Stimulated activated memory B cell treated with anti-CD40 and anti-IgM and Interleukin-4, amounts not matched to agents 10 μg/mL and 1 μg/mL and 100 μg/mL, for 72 hours (primary cell): ENCODE data around the gene GGNBP2.
"Not testable (repeated sequence)": the region's sequence is repeated elsewhere in the genome, so short reads cannot be mapped to it uniquely, and the experiment has no call there.

ENCODE experiments used
- ATAC-seq: fragments of 150-1000 bp; cut with Tn5 transposase; 2 replicates; pipeline ENCODE4 v1.10.0; 2021
- H3K27ac Mint-ChIP-seq: one replicate; pipeline ENCODE4 v1.8.0; 2022; ENCODE audit warnings: mild to moderate bottlenecking, mixed read lengths
- H3K27me3 Mint-ChIP-seq: one replicate; pipeline ENCODE4 v1.8.0; 2022; ENCODE audit warnings: mixed read lengths
- H3K36me3 Mint-ChIP-seq: one replicate; pipeline ENCODE4 v1.8.0; 2022; ENCODE audit warnings: mixed read lengths
- H3K4me1 Mint-ChIP-seq: one replicate; pipeline ENCODE4 v1.8.0; 2022; ENCODE audit warnings: mixed read lengths
- H3K4me3 Mint-ChIP-seq: one replicate; pipeline ENCODE4 v1.8.0; 2022; ENCODE audit warnings: mild to moderate bottlenecking, moderate library complexity, mixed read lengths
- H3K9me3 Mint-ChIP-seq: one replicate; pipeline ENCODE4 v1.8.0; 2022; ENCODE audit warnings: mixed read lengths

Gene GGNBP2

GRCh38 chr17:36600465-36600864 lies 55.7 kb downstream of the GGNBP2 start:
- Mint-ChIP-seq H3K9me3 (no peaks in the 10 kb centered on the region), H3K27me3 (no peaks in the 10 kb centered on the region), H3K36me3 (peaks cover 14% of the 10 kb centered on the region), H3K4me1 (peaks cover 40% of the 10 kb centered on the region), H3K4me3 (peak overlapping the region; percentile 87), H3K27ac (peak overlapping the region; percentile 93)
- no peak for ATAC-seq

GRCh38 chr17:36600936-36601302 lies 56.2 kb downstream of the GGNBP2 start:
- H3K27me3 Mint-ChIP-seq: no peaks in the 10 kb centered on the region
- peak overlapping the region; percentile 87 for H3K4me3 Mint-ChIP-seq
- no peak for ATAC-seq
- H3K9me3 Mint-ChIP-seq: no peaks in the 10 kb centered on the region
- H3K36me3 Mint-ChIP-seq: peaks cover 18% of the 10 kb centered on the region
- H3K27ac Mint-ChIP-seq: peak overlapping the region; percentile 93
- peaks cover 44% of the 10 kb centered on the region for H3K4me1 Mint-ChIP-seq

- ATAC-seq: peak; percentile 95
- H3K27me3 Mint-ChIP-seq: no peaks in the 10 kb centered on the region
- H3K4me1 Mint-ChIP-seq: peaks cover 48% of the 10 kb centered on the region
- peak within 1 kb of the TSS; percentile 87 for H3K4me3 Mint-ChIP-seq
- H3K9me3 Mint-ChIP-seq: no peaks in the 10 kb centered on the region
- peaks cover 22% of the 10 kb centered on the region for H3K36me3 Mint-ChIP-seq
- H3K27ac Mint-ChIP-seq: peak within 1 kb of the TSS; percentile 93
These were observed 56.7 kb downstream of the GGNBP2 start, which contains the start of gene MRM1 for GRCh38 chr17:36601303-36602029. TSS of gene MRM1 (plus strand) at chr17:36601583. CDS start at chr17:36601811, 228 bp downstream.

- Mint-ChIP-seq H3K4me3 (peak overlapping the region; percentile 87), H3K36me3 (peaks cover 22% of the 10 kb centered on the region), H3K9me3 (no peaks in the 10 kb centered on the region), H3K4me1 (peaks cover 48% of the 10 kb centered on the region), H3K27ac (peak overlapping the region; percentile 93), H3K27me3 (no peaks in the 10 kb centered on the region)
- peak; percentile 16 for ATAC-seq
These were observed 57.5 kb downstream of the GGNBP2 start for GRCh38 chr17:36602030-36602748.

GRCh38 chr17:36602924-36603384 lies 58.2 kb downstream of the GGNBP2 start:
- Mint-ChIP-seq H3K27ac (peak overlapping the region; percentile 93), H3K27me3 (no peaks in the 10 kb centered on the region), H3K36me3 (peaks cover 27% of the 10 kb centered on the region), H3K4me1 (peaks cover 53% of the 10 kb centered on the region), H3K4me3 (peak overlapping the region; percentile 87), H3K9me3 (no peaks in the 10 kb centered on the region)
- no peak for ATAC-seq

GRCh38 chr17:36605028-36605427 lies 60.3 kb downstream of the GGNBP2 start:
- peaks cover 33% of the 10 kb centered on the region for H3K36me3 Mint-ChIP-seq
- not testable (repeated sequence) for H3K9me3 Mint-ChIP-seq, ATAC-seq, H3K4me3 Mint-ChIP-seq, H3K27ac Mint-ChIP-seq, H3K27me3 Mint-ChIP-seq
- peaks cover 68% of the 10 kb centered on the region for H3K4me1 Mint-ChIP-seq

GRCh38 chr17:36608280-36608679 lies 63.6 kb downstream of the GGNBP2 start:
- Mint-ChIP-seq H3K27ac (no peak overlapping the region), H3K4me1 (peaks cover 48% of the 10 kb centered on the region), H3K4me3 (no peak overlapping the region), H3K27me3 (no peaks in the 10 kb centered on the region), H3K36me3 (peaks cover 42% of the 10 kb centered on the region), H3K9me3 (no peaks in the 10 kb centered on the region)
- ATAC-seq: no peak

GRCh38 chr17:36608794-36609497 lies 64.2 kb downstream of the GGNBP2 start:
- Mint-ChIP-seq H3K36me3 (peaks cover 41% of the 10 kb centered on the region), H3K9me3 (no peaks in the 10 kb centered on the region), H3K27me3 (no peaks in the 10 kb centered on the region), H3K4me1 (peaks cover 44% of the 10 kb centered on the region), H3K27ac (no peak overlapping the region), H3K4me3 (no peak overlapping the region)
- peak; percentile 62 for ATAC-seq

GRCh38 chr17:36609498-36609862 lies 64.8 kb downstream of the GGNBP2 start:
- no peak for ATAC-seq
- H3K36me3 Mint-ChIP-seq: peaks cover 35% of the 10 kb centered on the region
- peaks cover 38% of the 10 kb centered on the region for H3K4me1 Mint-ChIP-seq
- H3K9me3 Mint-ChIP-seq: no peaks in the 10 kb centered on the region
- no peak overlapping the region for H3K27ac Mint-ChIP-seq
- H3K27me3 Mint-ChIP-seq: no peaks in the 10 kb centered on the region
- no peak overlapping the region for H3K4me3 Mint-ChIP-seq

GRCh38 chr17:36610474-36610873 lies 65.8 kb downstream of the GGNBP2 start:
- no peaks in the 10 kb centered on the region for H3K27me3 Mint-ChIP-seq
- no peak overlapping the region for H3K27ac Mint-ChIP-seq
- peaks cover 28% of the 10 kb centered on the region for H3K36me3 Mint-ChIP-seq
- ATAC-seq: no peak
- H3K4me3 Mint-ChIP-seq: no peak overlapping the region
- no peaks in the 10 kb centered on the region for H3K9me3 Mint-ChIP-seq
- peaks cover 28% of the 10 kb centered on the region for H3K4me1 Mint-ChIP-seq

GRCh38 chr17:36611345-36612072 lies 66.8 kb downstream of the GGNBP2 start:
- H3K27me3 Mint-ChIP-seq: no peaks in the 10 kb centered on the region
- ATAC-seq: no peak
- H3K4me1 Mint-ChIP-seq: peaks cover 20% of the 10 kb centered on the region

GRCh38 chr17:36612323-36612722 lies 67.6 kb downstream of the GGNBP2 start:
- no peaks in the 10 kb centered on the region for H3K9me3 Mint-ChIP-seq
- H3K4me1 Mint-ChIP-seq: peaks cover 20% of the 10 kb centered on the region
- no peak for ATAC-seq
- no peak overlapping the region for H3K27ac Mint-ChIP-seq
- no peak overlapping the region for H3K4me3 Mint-ChIP-seq
- peaks cover 3% of the 10 kb centered on the region for H3K27me3 Mint-ChIP-seq
- H3K36me3 Mint-ChIP-seq: peaks cover 20% of the 10 kb centered on the region

More at GRCh38 chr17:36611345-36612072, 66.8 kb downstream of the GGNBP2 start:
- no peak overlapping the region for H3K27ac Mint-ChIP-seq
- peaks cover 20% of the 10 kb centered on the region for H3K36me3 Mint-ChIP-seq
- no peaks in the 10 kb centered on the region for H3K9me3 Mint-ChIP-seq
- no peak overlapping the region for H3K4me3 Mint-ChIP-seq

- peaks cover 11% of the 10 kb centered on the region for H3K27me3 Mint-ChIP-seq
- no peak for ATAC-seq
These were observed 68.4 kb downstream of the GGNBP2 start for GRCh38 chr17:36613155-36613554.

GRCh38 chr17:36614081-36614480 lies 69.4 kb downstream of the GGNBP2 start:
- no peak for ATAC-seq
- peaks cover 4% of the 10 kb centered on the region for H3K4me1 Mint-ChIP-seq
- peaks cover 15% of the 10 kb centered on the region for H3K27me3 Mint-ChIP-seq
- H3K27ac Mint-ChIP-seq: no peak overlapping the region
- H3K4me3 Mint-ChIP-seq: no peak overlapping the region
- no peaks in the 10 kb centered on the region for H3K9me3 Mint-ChIP-seq
- H3K36me3 Mint-ChIP-seq: peaks cover 9% of the 10 kb centered on the region

More at GRCh38 chr17:36613155-36613554, 68.4 kb downstream of the GGNBP2 start:
- peaks cover 13% of the 10 kb centered on the region for H3K36me3 Mint-ChIP-seq
- no peak overlapping the region for H3K27ac Mint-ChIP-seq
- H3K4me1 Mint-ChIP-seq: peaks cover 14% of the 10 kb centered on the region
- no peaks in the 10 kb centered on the region for H3K9me3 Mint-ChIP-seq
- no peak overlapping the region for H3K4me3 Mint-ChIP-seq

- Mint-ChIP-seq H3K9me3 (no peaks in the 10 kb centered on the region), H3K36me3 (peaks cover 9% of the 10 kb centered on the region), H3K27me3 (peaks cover 15% of the 10 kb centered on the region), H3K4me3 (no peak overlapping the region), H3K27ac (no peak overlapping the region), H3K4me1 (no peaks in the 10 kb centered on the region)
- ATAC-seq: no peak
These were observed 70.2 kb downstream of the GGNBP2 start for GRCh38 chr17:36614933-36615332.
